SU-DHL-6 (cell line): Measurements from ENCODE around the gene TRAK1.

Experiments
- CTCF ChIP-seq: fragments of 200-600 bp; sonication (generic); IDR thresholded peaks from one replicate; pipeline ENCODE4 v1.5.1; 2017; ENCODE audit warnings: antibody characterized with exemption, mild to moderate bottlenecking, low read length, moderate library complexity; ENCODE audit not compliant: insufficient read depth, poor library complexity, severe bottlenecking
- EZH2phosphoT487 ChIP-seq: fragments of 200-600 bp; sonication (generic), shearing (Covaris generic); conservative IDR thresholded peaks from 2 replicates; pipeline ENCODE4 v1.6.1; 2018; ENCODE audit warnings: mild to moderate bottlenecking, antibody characterized with exemption, low read length, moderate library complexity, mixed read lengths

- TF ChIP-seq CTCF (no peak), EZH2phosphoT487 (no peak)
These were observed 75.1 kb downstream of the TRAK1 start for GRCh38 chr3:42166214-42166613.
